ENCODE measurements around the gene MED20. TPM values are rescaled to one million over a fixed set of nuclear protein-coding genes. Genes with fewer than 3 reads are reported as not detected.

MED20 gene
- total RNA-seq, 1 experiment from 2014 or later: 26.4 TPM

DNA sequence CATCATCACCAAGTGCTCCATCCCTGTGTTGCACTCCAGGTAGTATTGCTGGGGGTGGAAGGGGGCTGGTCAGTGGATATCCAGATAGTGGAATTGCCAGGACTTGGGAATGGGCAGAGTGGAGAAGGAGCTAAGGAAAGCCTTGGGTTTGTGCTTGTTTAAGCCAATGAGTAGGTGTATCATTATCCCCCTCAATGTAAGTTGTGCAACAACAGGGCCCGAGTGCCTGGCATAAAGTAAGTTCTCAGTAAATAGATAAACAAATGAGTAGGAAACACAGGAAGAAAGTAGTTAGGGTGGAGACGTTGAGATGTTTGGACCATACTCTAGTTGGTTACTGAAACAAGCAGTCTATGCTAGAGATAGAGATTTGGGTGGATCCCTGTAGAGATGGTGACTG, 10.9 kb upstream of the MED20 start:
- Histone ChIP-seq H3K4me2 (ENCODE audit: low read length) (no peak overlapping the region), H3K9ac (ENCODE audit: low read length) (no peak overlapping the region), H2AFZ (ENCODE audit: low read depth, low read length, poor library complexity, severe bottlenecking) (no peak overlapping the region), H3K79me2 (ENCODE audit: insufficient read depth, low read length) (peaks cover 42% of the 10 kb centered on the region), H3K4me3 (replicated peaks in 1 of 2; ENCODE audit: low read depth in 1 of 2, low read length in 2 of 2) (no peak overlapping the region), H4K20me1 (ENCODE audit: insufficient read depth) (peaks cover 5% of the 10 kb centered on the region; the same call in 1 of the 2 replicates), H3K36me3 (ENCODE audit: control insufficient read depth in 1 of 2, insufficient read depth in 2 of 2, low read length in 2 of 2) (peaks cover 62 to 72% of the 10 kb centered on the region in 2 experiments; a peak in 3 of 4 replicates), H3K27me3 (ENCODE audit: insufficient read depth, low read length) (no peaks in the 10 kb centered on the region), H3K9me2 (ENCODE audit: insufficient read depth) (no peaks in the 10 kb centered on the region), H3K27ac (ENCODE audit: low read depth, low read length) (no peak overlapping the region), H3K9me3 (ENCODE audit: control insufficient read depth in 1 of 2, insufficient read depth in 1 of 2, low read depth in 1 of 2, low read length in 2 of 2) (no peaks in the 10 kb centered on the region), H3K4me1 (ENCODE audit: control insufficient read depth in 1 of 2, insufficient read depth in 2 of 2, low read length in 2 of 2) (0 out of 4 replicates have a peak, but pooled peaks cover 0 to 4% of the 10 kb centered on the region in 2 experiments)
- ChIA-PET RAD21 (ENCODE audit: low non-redundant PET in 1 of 2, low total read pairs in 2 of 2, uncharacterized antibody in 2 of 2, unreplicated experiment in 2 of 2) (no interaction called here), CTCF (interaction anchor here (5.7 kb wide), 1 partner anchor 10 kb away, joined by 25 read pairs; the partner anchor contains the start of genes BYSL and MED20), POLR2A (no interaction called here)
- intact Hi-C loops (cut with micrococcal nuclease): no loop called here
- ATAC-seq (no peak), DNase-seq (ENCODE audit: low read depth, low spot score) (no peak)
- no peak for TF ChIP-seq ZNF274 (IDR thresholded peaks at IDR 0.05; ENCODE audit: low read depth, low read length)
- TF ChIP-seq, protein P1, sequence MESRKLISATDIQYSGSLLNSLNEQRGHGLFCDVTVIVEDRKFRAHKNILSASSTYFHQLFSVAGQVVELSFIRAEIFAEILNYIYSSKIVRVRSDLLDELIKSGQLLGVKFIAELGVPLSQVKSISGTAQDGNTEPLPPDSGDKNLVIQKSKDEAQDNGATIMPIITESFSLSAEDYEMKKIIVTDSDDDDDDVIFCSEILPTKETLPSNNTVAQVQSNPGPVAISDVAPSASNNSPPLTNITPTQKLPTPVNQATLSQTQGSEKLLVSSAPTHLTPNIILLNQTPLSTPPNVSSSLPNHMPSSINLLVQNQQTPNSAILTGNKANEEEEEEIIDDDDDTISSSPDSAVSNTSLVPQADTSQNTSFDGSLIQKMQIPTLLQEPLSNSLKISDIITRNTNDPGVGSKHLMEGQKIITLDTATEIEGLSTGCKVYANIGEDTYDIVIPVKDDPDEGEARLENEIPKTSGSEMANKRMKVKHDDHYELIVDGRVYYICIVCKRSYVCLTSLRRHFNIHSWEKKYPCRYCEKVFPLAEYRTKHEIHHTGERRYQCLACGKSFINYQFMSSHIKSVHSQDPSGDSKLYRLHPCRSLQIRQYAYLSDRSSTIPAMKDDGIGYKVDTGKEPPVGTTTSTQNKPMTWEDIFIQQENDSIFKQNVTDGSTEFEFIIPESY (IDR thresholded peaks at IDR 0.05; ENCODE audit: extremely low read depth, insufficient replicate concordance, low read length): no peak
- BruUV-seq (replicated peaks): no TSS peak

DNA sequence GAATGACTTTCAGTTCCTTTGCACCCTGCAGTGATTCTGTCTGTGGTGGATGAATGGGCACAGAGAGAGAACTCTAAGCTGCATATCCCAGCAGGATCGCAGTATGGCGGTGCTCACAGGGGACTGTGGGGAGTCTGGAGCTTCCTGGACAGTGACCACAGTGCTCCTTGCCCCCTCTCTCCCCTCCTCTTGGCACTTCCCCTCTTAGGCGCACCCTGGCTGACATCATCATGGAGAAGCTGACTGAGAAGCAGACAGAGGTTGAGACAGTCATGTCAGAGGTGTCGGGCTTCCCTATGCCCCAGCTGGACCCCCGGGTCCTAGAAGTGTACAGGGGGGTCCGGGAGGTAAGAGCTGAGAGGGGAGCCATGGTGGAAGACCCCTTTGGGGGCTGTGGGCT, 9.0 kb upstream of the MED20 start:
- H4K20me1 ChIP-seq (ENCODE audit: insufficient read depth): peaks cover 5% of the 10 kb centered on the region; the same call in 1 of the 2 replicates
- intact Hi-C loops (cut with micrococcal nuclease): no loop called here
- peaks cover 67 to 77% of the 10 kb centered on the region in 2 experiments; a peak in 3 of 4 replicates for H3K36me3 ChIP-seq (ENCODE audit: control insufficient read depth in 1 of 2, insufficient read depth in 2 of 2, low read length in 2 of 2)
- TF ChIP-seq FOSL1 (IDR thresholded peaks at IDR 0.05; ENCODE audit: low read depth) (no peak), RAD21 (IDR thresholded peaks at IDR 0.05; ENCODE audit: low read depth) (no peak), EZH2phosphoT487 (IDR thresholded peaks at IDR 0.05; ENCODE audit: borderline replicate concordance) (no peak), CEBPB (IDR thresholded peaks at IDR 0.05; ENCODE audit: low read depth) (no peak), ZNF274 (IDR thresholded peaks at IDR 0.05; ENCODE audit: low read depth, low read length) (no peak)
- no peaks in the 10 kb centered on the region for H3K9me2 ChIP-seq (ENCODE audit: insufficient read depth)
- H3K4me2 ChIP-seq (ENCODE audit: low read length): no peak overlapping the region
- H3K79me2 ChIP-seq (ENCODE audit: insufficient read depth, low read length): peaks cover 58% of the 10 kb centered on the region
- no peaks in the 10 kb centered on the region for H3K9me3 ChIP-seq (ENCODE audit: control insufficient read depth in 1 of 2, insufficient read depth in 1 of 2, low read depth in 1 of 2, low read length in 2 of 2)
- CTCF ChIA-PET: interaction anchor here (1.0 to 1.1 kb wide), 2 partner anchors 9 kb away, joined by 3 to 5 read pairs; partner anchors contain the start of genes BYSL and MED20
- ATAC-seq (no peak), DNase-seq (ENCODE audit: low read depth, low spot score) (no peak)
- H3K4me1 ChIP-seq (ENCODE audit: control insufficient read depth in 1 of 2, insufficient read depth in 2 of 2, low read length in 2 of 2): no peaks in the 10 kb centered on the region
- RAD21 ChIA-PET (ENCODE audit: low non-redundant PET in 1 of 2, low total read pairs in 2 of 2, uncharacterized antibody in 2 of 2, unreplicated experiment in 2 of 2): no interaction called here
- H3K4me3 ChIP-seq (replicated peaks in 1 of 2; ENCODE audit: low read depth in 1 of 2, low read length in 2 of 2): no peak overlapping the region
- no peaks in the 10 kb centered on the region for H3K27me3 ChIP-seq (ENCODE audit: insufficient read depth, low read length)
- H3K27ac ChIP-seq (ENCODE audit: low read depth, low read length): no peak overlapping the region
- no peak overlapping the region for H2AFZ ChIP-seq (ENCODE audit: low read depth, low read length, poor library complexity, severe bottlenecking)
- no TSS peak for BruUV-seq (replicated peaks)
- POLR2A ChIA-PET: interaction anchor here (1.3 kb wide), 1 partner anchor 8 kb away, joined by 4 read pairs; the partner anchor contains the start of gene BYSL
- H3K9ac ChIP-seq (ENCODE audit: low read length): no peak overlapping the region
